Measurements from ENCODE around the gene CTIF. TPM values are rescaled to one million over a fixed set of nuclear protein-coding genes. Genes with fewer than 3 reads are reported as not detected.

The CTIF gene
- total RNA-seq, 1 donor from 2014 or later: 137 TPM

DNA sequence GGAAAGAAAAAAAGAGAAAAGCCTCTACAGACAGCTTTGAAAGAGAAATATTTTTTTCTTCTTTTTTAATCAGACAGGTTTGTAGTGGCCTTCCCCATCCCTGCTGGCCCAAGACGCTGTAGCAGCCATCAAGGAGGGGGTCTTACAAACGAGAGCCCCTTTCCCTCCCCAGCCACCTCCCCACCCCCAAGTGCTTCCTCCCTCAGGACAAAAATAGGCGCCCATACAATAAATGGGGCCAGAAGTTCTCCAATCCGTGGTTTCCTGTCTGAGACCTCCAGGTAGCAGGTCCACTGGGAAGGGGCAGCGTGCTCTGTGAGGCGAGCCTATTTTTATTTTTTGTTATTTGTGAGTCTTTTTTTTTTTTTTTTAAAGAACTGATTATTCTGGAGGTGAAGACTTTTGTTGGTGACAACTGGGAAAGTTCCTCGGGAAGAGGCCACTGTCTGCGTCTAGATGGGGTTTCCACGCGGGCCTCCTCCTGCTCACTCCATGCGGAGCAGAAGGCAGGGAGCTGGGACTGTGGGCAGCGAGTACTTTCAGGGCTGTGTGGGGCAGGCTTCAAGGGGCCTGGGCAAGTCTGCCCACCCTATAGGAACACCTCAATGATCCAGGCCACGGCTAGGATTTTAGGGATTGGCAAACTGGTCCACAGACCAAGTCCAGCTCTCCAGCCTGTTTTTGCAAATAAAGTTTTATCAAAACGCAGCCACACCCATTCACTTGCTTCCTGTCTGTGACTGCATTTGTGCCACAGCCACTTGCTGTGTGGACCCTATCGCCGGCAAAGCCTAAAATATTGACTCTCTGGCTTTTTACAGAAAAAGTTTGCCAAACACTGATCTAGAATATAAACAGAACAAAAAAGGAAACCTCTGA, 139.6 kb downstream of the CTIF start:
- Mint-ChIP-seq H3K27me3 (ENCODE audit: unreplicated experiment) (peaks cover 2% of the 10 kb centered on the region), H3K27ac (ENCODE audit: unreplicated experiment) (no peak overlapping the region), H3K4me1 (ENCODE audit: low read depth, unreplicated experiment) (peaks cover 2% of the 10 kb centered on the region), H3K9me3 (ENCODE audit: unreplicated experiment) (no peaks in the 10 kb centered on the region), H3K36me3 (ENCODE audit: unreplicated experiment) (no peaks in the 10 kb centered on the region), H3K4me3 (ENCODE audit: unreplicated experiment) (no peak overlapping the region)
- TF ChIP-seq, protein P1, sequence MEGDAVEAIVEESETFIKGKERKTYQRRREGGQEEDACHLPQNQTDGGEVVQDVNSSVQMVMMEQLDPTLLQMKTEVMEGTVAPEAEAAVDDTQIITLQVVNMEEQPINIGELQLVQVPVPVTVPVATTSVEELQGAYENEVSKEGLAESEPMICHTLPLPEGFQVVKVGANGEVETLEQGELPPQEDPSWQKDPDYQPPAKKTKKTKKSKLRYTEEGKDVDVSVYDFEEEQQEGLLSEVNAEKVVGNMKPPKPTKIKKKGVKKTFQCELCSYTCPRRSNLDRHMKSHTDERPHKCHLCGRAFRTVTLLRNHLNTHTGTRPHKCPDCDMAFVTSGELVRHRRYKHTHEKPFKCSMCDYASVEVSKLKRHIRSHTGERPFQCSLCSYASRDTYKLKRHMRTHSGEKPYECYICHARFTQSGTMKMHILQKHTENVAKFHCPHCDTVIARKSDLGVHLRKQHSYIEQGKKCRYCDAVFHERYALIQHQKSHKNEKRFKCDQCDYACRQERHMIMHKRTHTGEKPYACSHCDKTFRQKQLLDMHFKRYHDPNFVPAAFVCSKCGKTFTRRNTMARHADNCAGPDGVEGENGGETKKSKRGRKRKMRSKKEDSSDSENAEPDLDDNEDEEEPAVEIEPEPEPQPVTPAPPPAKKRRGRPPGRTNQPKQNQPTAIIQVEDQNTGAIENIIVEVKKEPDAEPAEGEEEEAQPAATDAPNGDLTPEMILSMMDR (IDR thresholded peaks at IDR 0.05; ENCODE audit: partially characterized antibody, unreplicated experiment): no peak
- peak; percentile 7 for DNase-seq

DNA sequence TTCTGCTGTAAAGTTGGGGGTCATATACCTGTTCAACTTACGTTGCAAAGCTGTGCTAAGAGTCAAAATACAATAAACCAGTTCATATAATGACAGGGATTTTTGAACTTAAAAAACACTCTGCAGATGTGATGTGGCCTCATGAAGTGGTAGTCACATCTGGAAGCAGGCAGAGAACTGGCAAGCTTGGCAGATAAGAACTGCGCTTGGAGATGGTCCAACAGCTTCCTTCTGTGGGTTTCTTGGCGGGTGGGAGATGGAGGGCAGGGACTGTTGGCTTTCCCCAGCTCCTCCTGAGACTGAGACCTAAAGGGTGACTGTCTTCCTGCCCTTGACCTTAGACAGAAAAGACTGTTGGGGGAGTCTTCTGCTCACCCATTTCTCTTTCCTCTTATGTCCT, 140.4 kb downstream of the CTIF start:
- H3K36me3 Mint-ChIP-seq (ENCODE audit: unreplicated experiment): no peaks in the 10 kb centered on the region
- TF ChIP-seq, protein P1 (IDR thresholded peaks at IDR 0.05; ENCODE audit: partially characterized antibody, unreplicated experiment): no peak
- H3K27ac Mint-ChIP-seq (ENCODE audit: unreplicated experiment): no peak overlapping the region
- no peak for DNase-seq
- no peak overlapping the region for H3K4me3 Mint-ChIP-seq (ENCODE audit: unreplicated experiment)
- no peaks in the 10 kb centered on the region for H3K27me3 Mint-ChIP-seq (ENCODE audit: unreplicated experiment)
- no peaks in the 10 kb centered on the region for H3K9me3 Mint-ChIP-seq (ENCODE audit: unreplicated experiment)
- peaks cover 2% of the 10 kb centered on the region for H3K4me1 Mint-ChIP-seq (ENCODE audit: low read depth, unreplicated experiment)

DNA sequence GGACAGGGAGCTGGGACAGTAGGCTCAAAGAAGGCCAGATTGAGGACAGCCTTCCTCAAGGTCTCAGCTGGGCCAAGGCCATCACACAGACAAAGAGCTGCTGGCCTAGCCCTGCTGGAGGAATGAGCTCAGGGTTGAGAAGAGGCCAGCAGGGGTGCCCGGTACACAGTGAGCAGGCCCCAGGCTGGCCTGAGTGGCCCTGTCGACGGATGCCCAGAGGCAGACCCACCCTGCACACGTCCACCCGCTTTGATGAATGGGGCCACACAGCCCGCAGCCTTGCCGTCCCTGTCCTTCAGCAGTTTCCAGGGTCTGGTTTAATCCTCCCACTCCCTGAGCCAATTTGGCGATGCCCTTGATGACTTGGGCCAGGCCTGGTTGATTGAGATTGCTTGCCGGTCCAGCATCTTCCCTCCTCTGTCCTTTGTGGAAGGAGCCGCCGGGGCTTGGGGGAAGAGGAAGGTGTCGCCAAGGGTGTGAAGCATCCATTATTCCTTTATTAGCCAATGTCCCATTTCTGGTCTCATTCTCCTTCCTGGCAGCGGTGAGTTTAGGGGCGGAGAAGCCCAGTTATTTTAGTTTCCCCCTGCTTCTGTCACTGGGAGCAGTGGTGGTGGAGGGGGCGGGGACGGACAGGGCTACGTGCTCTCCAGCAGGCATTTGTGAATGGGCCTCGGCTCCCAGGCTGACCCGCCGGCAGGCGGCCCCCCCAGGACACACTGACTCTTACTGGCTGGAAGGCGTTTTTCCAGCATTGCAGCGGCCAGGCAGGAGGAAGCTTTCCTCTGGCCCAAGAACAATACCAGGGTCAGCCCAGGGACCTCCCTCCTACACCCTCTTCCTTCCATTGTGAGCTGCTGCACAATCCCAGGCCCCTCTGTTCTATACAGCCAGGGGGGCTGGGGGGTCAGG, 141.8 kb downstream of the CTIF start:
- Mint-ChIP-seq H3K4me3 (ENCODE audit: unreplicated experiment) (no peak overlapping the region), H3K27ac (ENCODE audit: unreplicated experiment) (no peak overlapping the region), H3K4me1 (ENCODE audit: low read depth, unreplicated experiment) (peaks cover 2% of the 10 kb centered on the region), H3K36me3 (ENCODE audit: unreplicated experiment) (no peaks in the 10 kb centered on the region), H3K9me3 (ENCODE audit: unreplicated experiment) (no peaks in the 10 kb centered on the region), H3K27me3 (ENCODE audit: unreplicated experiment) (no peaks in the 10 kb centered on the region)
- peak; percentile 7 for DNase-seq
- TF ChIP-seq, protein P1 (IDR thresholded peaks at IDR 0.05; ENCODE audit: partially characterized antibody, unreplicated experiment): no peak

DNA sequence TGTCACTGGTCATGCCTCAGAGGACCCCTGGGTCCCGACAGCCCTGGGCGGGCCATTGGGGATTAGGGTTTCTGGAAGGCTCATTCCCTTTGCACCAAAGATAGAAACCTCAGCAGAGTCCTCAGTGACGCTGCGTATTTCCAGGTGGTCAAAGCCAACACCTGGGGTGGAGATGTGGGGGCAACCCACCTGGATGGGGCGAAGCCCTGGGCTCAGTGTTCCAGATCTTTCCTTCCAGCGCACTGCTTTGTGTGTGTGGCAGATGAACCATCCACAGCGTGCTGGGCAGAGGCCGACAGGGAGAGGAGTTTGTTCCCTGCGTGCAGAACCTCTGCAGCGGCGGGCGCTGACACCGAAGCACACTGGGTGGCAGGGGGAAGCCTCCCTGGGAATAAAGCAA, 143.9 kb downstream of the CTIF start:
- Mint-ChIP-seq H3K4me1 (ENCODE audit: low read depth, unreplicated experiment) (peaks cover 9% of the 10 kb centered on the region), H3K9me3 (ENCODE audit: unreplicated experiment) (peaks cover 4% of the 10 kb centered on the region), H3K27me3 (ENCODE audit: unreplicated experiment) (peaks cover 8% of the 10 kb centered on the region), H3K27ac (ENCODE audit: unreplicated experiment) (no peak overlapping the region), H3K4me3 (ENCODE audit: unreplicated experiment) (no peak overlapping the region), H3K36me3 (ENCODE audit: unreplicated experiment) (peaks cover 10% of the 10 kb centered on the region)
- TF ChIP-seq, protein P1 (IDR thresholded peaks at IDR 0.05; ENCODE audit: partially characterized antibody, unreplicated experiment): no peak
- DNase-seq: peak; percentile 7
